HepG2 (cell line): ENCODE results near the gene SLCO2A1. TPM values are rescaled to one million over a fixed set of nuclear protein-coding genes. Genes with fewer than 3 reads are reported as not detected.

ENCODE experiments used
- ATAC-seq: fragments of 200-7000 bp; cut with Tn5 transposase; 3 replicates; pipeline ENCODE4 v1.9.1; 2020; ENCODE audit warnings: mild to moderate bottlenecking, moderate library complexity
- BruUV-seq: library from RNA; stranded (reverse); fragments of 400-500 nt; replicated peaks from 2 replicates; lab custom pipeline; 2021; lab: Mats Ljungman, UMichigan
- CTCF ChIA-PET: fragments of 300-600 bp; formaldehyde crosslinking; extraction: SDS; loops from one replicate; lab custom pipeline; 2021; ENCODE audit warnings: low total read pairs, inconsistent platforms, low intra/inter-chr PET ratio; lab: Yijun Ruan, JAX
- POLR2A ChIA-PET: fragments of 350-600 bp; sonication (Branson Sonifier 250); formaldehyde crosslinking; loops from one replicate; lab custom pipeline; 2020; ENCODE audit warnings: antibody characterized with exemption, inconsistent platforms; lab: Yijun Ruan, JAX
- DNase-seq: peaks from one replicate; pipeline ENCODE4 v3.0.0-alpha.2; 2015; ENCODE audit warnings: low spot score
- FAIRE-seq: peaks from 3 replicates; lab custom pipeline; 2011; peaks lifted over from hg19 to GRCh38; lab: Jason Lieb, UNC
- H2AFZ ChIP-seq: one replicate; pipeline ENCODE4 v1.6.1; 2011; ENCODE audit warnings: low read length, inconsistent platforms
- H3K27ac ChIP-seq: fragments of 300-600 bp; 3 replicates; pipeline ENCODE4 v1.8.0; 2011; ENCODE audit warnings: mixed run types, mild to moderate bottlenecking, mixed read lengths, low read length, inconsistent platforms; ENCODE audit not compliant: insufficient read depth; ENCODE audit errors: extremely low read length
- H3K27me3 ChIP-seq, 2 experiments: fragments of 200-600 bp in 1 of 2; 2 replicates in 1 of 2; 3 replicates in 1 of 2; pipeline versions ENCODE4 v1.6.0 to v1.8.0; 2011; ENCODE audit warnings: low read length in 2 of 2, mild to moderate bottlenecking in 2 of 2, moderate library complexity in 2 of 2, inconsistent platforms in 1 of 2; ENCODE audit not compliant: insufficient read depth in 2 of 2, control insufficient read depth in 1 of 2
- H3K36me3 ChIP-seq, 2 experiments: fragments of 200-600 bp in 1 of 2; replicated peaks in 1 of 2; 2 replicates in 1 of 2; 3 replicates in 1 of 2; pipeline versions ENCODE4 v1.5.1 to v1.8.0; 2011; ENCODE audit warnings: low read length in 2 of 2, inconsistent platforms in 1 of 2; ENCODE audit not compliant: insufficient read depth in 2 of 2, control insufficient read depth in 1 of 2
- H3K4me1 ChIP-seq: 2 replicates; pipeline ENCODE4 v1.5.1; 2012; ENCODE audit warnings: low read length, inconsistent platforms; ENCODE audit not compliant: insufficient read depth
- H3K4me2 ChIP-seq: 2 replicates; pipeline ENCODE4 v1.6.0; 2011; ENCODE audit warnings: low read depth, low read length, inconsistent platforms
- H3K4me3 ChIP-seq, 3 experiments: fragments of 200-600 bp in 1 of 3; sonication (generic), shearing (Covaris generic) in 1 of 3; replicated peaks in 1 of 3; 2 replicates each; pipeline ENCODE4 v1.5.1; 2011 to 2016; ENCODE audit warnings: low read length in 3 of 3, inconsistent platforms in 2 of 3, low read depth in 2 of 3, mild to moderate bottlenecking in 2 of 3, control low read depth in 1 of 3, mixed read lengths in 1 of 3; ENCODE audit not compliant: insufficient read depth in 1 of 3
- H3K79me2 ChIP-seq: one replicate; pipeline ENCODE4 v1.6.1; 2011; ENCODE audit warnings: low read length, inconsistent platforms; ENCODE audit not compliant: insufficient read depth
- H3K9ac ChIP-seq: 2 replicates; pipeline ENCODE4 v1.6.0; 2011; ENCODE audit warnings: mild to moderate bottlenecking, low read depth, low read length, inconsistent platforms; ENCODE audit not compliant: insufficient read depth
- H3K9me3 ChIP-seq: 2 replicates; pipeline ENCODE4 v1.5.1; 2012; ENCODE audit warnings: mild to moderate bottlenecking, low read length
- H4K20me1 ChIP-seq: 2 replicates; pipeline ENCODE4 v1.6.0; 2011; ENCODE audit warnings: inconsistent platforms, mild to moderate bottlenecking, low read length, moderate library complexity; ENCODE audit not compliant: insufficient read depth
- AHR ChIP-seq: IDR thresholded peaks from 2 replicates; pipeline ENCODE4 v1.6.1; 2018; ENCODE audit warnings: missing genetic modification reagents, missing compliant biosample characterization
- BCL6 ChIP-seq: IDR thresholded peaks from 2 replicates; pipeline ENCODE4 v1.6.1; 2016; ENCODE audit warnings: missing genetic modification reagents, missing compliant biosample characterization
- FOXP1 ChIP-seq, 2 experiments: fragments of 450-650 bp in 1 of 2; IDR thresholded peaks; 2 replicates each; pipeline ENCODE4 v1.6.1; 2017 to 2018; ENCODE audit warnings: antibody characterized with exemption in 1 of 2
- MAF1 ChIP-seq: sonication (generic); formaldehyde crosslinking; IDR thresholded peaks from 2 replicates; pipeline ENCODE4 v1.5.0; 2020; ENCODE audit warnings: missing genetic modification reagents, borderline replicate concordance
- RXRB ChIP-seq: IDR thresholded peaks from 2 replicates; pipeline ENCODE4 v1.6.1; 2016; ENCODE audit warnings: borderline replicate concordance, missing genetic modification reagents, missing compliant biosample characterization
- SALL1 ChIP-seq: sonication (generic); formaldehyde crosslinking; IDR thresholded peaks from 2 replicates; pipeline ENCODE4 v1.8.0; 2022; ENCODE audit warnings: mild to moderate bottlenecking, missing genetic modification reagents
- ZNF781 ChIP-seq: sonication (generic); formaldehyde crosslinking; IDR thresholded peaks from 2 replicates; pipeline ENCODE4 v1.5.1; 2020; ENCODE audit warnings: borderline replicate concordance, mild to moderate bottlenecking, missing genetic modification reagents; ENCODE audit errors: not compliant biosample characterization
- WGBS: methylation state at CpG from one replicate; pipeline ENCODE4 v1.1.6; 2017; ENCODE audit warnings: low lambda C conversion rate; 5-methylcytosine and 5-hydroxymethylcytosine counted together
- in situ Hi-C: cut with HindIII; loops from 2 replicates; pipeline ENCODE4 v1.10.0; 2017; ENCODE audit warnings: low pct_unique_long_range_greater_than_20kb; ENCODE audit not compliant: extremely low pct_ligation_motif_present
- intact Hi-C: fragments of 100-400 bp; cut with micrococcal nuclease; formaldehyde crosslinking; loops from one replicate; pipeline ENCODE4 v1.10.0; 2022; ENCODE audit not compliant: unreplicated experiment
- polyA plus RNA-seq, 8 experiments: library from polyadenylated mRNA; depleted of rRNA in 3 of 8; stranded (reverse) in 7 of 8; unstranded in 1 of 8; fragments of >200 nt; fragmentation: Illumina TruSeq in 4 of 8; extraction: Trizol in 4 of 8; gene quantifications; 2 replicates each; pipeline versions ENCODE4 v1.2.1 to v1.2.3, GENCODE V29; 2011 to 2016; ENCODE audit warnings: low read depth in 4 of 8, missing spikeins in 1 of 8, mixed read lengths in 1 of 8; ENCODE audit not compliant: insufficient read depth in 1 of 8
- total RNA-seq, 5 experiments: library from RNA; depleted of rRNA; stranded (reverse); fragments of >200 nt; fragmentation: Illumina TruSeq; extraction: Trizol; gene quantifications; 2 replicates each; pipeline ENCODE4 v1.2.3, GENCODE V29; 2016; ENCODE audit warnings: low read depth in 1 of 5
- TF ChIP-seq, protein P1 (sequence below), 2 experiments: IDR thresholded peaks; 2 replicates each; pipeline ENCODE4 v1.6.1; 2011 to 2012; ENCODE audit warnings: low read length in 2 of 2, borderline replicate concordance in 1 of 2, low read depth in 1 of 2, mild to moderate bottlenecking in 1 of 2, moderate library complexity in 1 of 2
- TF ChIP-seq, protein P2 (sequence below): sonication (generic); formaldehyde crosslinking; IDR thresholded peaks from 2 replicates; pipeline ENCODE4 v1.5.0; 2020; ENCODE audit warnings: mild to moderate bottlenecking, low read depth, missing genetic modification reagents, borderline replicate concordance

The SLCO2A1 gene
- total and polyA plus RNA-seq, 2 of the 13 experiments (the other 11 are each of a cell fraction or from before 2014, with no cell fraction given) = 0.04 TPM; not detected in 1

DNA sequence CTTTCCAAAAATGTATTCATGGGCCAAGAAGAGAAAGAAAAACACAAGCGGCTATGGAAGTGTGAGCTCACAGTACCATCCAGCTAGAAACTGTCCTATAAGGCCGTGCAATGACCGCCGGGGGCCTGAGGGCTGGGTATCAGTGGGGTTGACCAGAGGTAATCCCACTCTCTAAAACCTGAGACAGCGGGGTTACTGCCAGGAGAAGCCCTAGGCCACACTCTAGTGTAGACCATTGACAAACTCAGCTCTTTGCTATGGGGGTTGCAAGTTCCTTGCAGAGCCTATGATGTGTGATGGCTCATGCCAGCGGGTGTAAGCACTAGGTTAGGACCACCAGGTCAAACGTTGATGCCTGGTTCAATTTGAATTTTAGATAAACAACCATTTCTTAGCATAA, 25.9 kb upstream of the SLCO2A1 start:
- FAIRE-seq = no peak
- intact Hi-C loops = no loop called here
- BruUV-seq = no TSS peak
- Histone ChIP-seq H3K27me3 (peaks cover 0 to 6% of the 10 kb centered on the region in 2 experiments; a peak in 1 of 5 replicates), H3K79me2 (no peaks in the 10 kb centered on the region), H4K20me1 (no peaks in the 10 kb centered on the region), H3K9me3 (no peaks in the 10 kb centered on the region), H3K27ac (no peak overlapping the region), H2AFZ (no peak overlapping the region), H3K4me3 (no peak overlapping the region), H3K9ac (no peak overlapping the region), H3K36me3 (no peaks in the 10 kb centered on the region), H3K4me2 (no peak overlapping the region), H3K4me1 (peaks cover 45% of the 10 kb centered on the region)
- no peak for ATAC-seq
- ChIA-PET CTCF (no interaction called here), POLR2A (no interaction called here)
- WGBS = 66% methylated on average over 7 of the region's 7 CpGs
- no peak for TF ChIP-seq RXRB (CRISPR knock-in tag)
- TF ChIP-seq FOXP1 (IDR thresholded peaks at IDR 0.05) = no peak
- TF ChIP-seq FOXP1 (CRISPR knock-in tag; IDR thresholded peaks at IDR 0.05) = no peak
- TF ChIP-seq MAF1 (CRISPR knock-in tag) = no peak
- no peak for TF ChIP-seq ZNF781
- TF ChIP-seq, protein P1, sequence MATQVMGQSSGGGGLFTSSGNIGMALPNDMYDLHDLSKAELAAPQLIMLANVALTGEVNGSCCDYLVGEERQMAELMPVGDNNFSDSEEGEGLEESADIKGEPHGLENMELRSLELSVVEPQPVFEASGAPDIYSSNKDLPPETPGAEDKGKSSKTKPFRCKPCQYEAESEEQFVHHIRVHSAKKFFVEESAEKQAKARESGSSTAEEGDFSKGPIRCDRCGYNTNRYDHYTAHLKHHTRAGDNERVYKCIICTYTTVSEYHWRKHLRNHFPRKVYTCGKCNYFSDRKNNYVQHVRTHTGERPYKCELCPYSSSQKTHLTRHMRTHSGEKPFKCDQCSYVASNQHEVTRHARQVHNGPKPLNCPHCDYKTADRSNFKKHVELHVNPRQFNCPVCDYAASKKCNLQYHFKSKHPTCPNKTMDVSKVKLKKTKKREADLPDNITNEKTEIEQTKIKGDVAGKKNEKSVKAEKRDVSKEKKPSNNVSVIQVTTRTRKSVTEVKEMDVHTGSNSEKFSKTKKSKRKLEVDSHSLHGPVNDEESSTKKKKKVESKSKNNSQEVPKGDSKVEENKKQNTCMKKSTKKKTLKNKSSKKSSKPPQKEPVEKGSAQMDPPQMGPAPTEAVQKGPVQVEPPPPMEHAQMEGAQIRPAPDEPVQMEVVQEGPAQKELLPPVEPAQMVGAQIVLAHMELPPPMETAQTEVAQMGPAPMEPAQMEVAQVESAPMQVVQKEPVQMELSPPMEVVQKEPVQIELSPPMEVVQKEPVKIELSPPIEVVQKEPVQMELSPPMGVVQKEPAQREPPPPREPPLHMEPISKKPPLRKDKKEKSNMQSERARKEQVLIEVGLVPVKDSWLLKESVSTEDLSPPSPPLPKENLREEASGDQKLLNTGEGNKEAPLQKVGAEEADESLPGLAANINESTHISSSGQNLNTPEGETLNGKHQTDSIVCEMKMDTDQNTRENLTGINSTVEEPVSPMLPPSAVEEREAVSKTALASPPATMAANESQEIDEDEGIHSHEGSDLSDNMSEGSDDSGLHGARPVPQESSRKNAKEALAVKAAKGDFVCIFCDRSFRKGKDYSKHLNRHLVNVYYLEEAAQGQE (IDR thresholded peaks at IDR 0.05; ENCODE audit: borderline replicate concordance in 1 of 2, low read depth in 1 of 2, low read length in 2 of 2) = no peak
- TF ChIP-seq, protein P2, sequence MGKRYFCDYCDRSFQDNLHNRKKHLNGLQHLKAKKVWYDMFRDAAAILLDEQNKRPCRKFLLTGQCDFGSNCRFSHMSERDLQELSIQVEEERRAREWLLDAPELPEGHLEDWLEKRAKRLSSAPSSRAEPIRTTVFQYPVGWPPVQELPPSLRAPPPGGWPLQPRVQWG (CRISPR knock-in tag) = no peak
- no peak for TF ChIP-seq AHR (CRISPR knock-in tag)
- no peak for TF ChIP-seq BCL6 (CRISPR knock-in tag)
- TF ChIP-seq SALL1 (CRISPR knock-in tag) = no peak
- in situ Hi-C loops = no loop called here
- DNase-seq = no peak
